ENCODE data around the gene BLOC1S4.
"Not testable (repeated sequence)": the region's sequence is repeated elsewhere in the genome, so short reads cannot be mapped to it uniquely, and the experiment has no call there.

The BLOC1S4 gene

GRCh38 chr4:6754481-6755087, 38.6 kb downstream of the BLOC1S4 start:
- DNase-seq (ENCODE audit: extremely low read depth, low read depth) = no peak
- H3K4me3 ChIP-seq (replicated peaks; ENCODE audit: low read depth, low read length) = no peak overlapping the region
- TF ChIP-seq CTCF (IDR thresholded peaks at IDR 0.05; ENCODE audit: low read depth, low read length, missing control alignments) = no peak

GRCh38 chr4:6755088-6755753, 39.2 kb downstream of the BLOC1S4 start:
- H3K4me3 ChIP-seq (replicated peaks; ENCODE audit: low read depth, low read length) = no peak overlapping the region
- DNase-seq (ENCODE audit: extremely low read depth, low read depth) = no peak
- TF ChIP-seq CTCF (IDR thresholded peaks at IDR 0.05; ENCODE audit: low read depth, low read length, missing control alignments) = no peak

GRCh38 chr4:6756345-6756744, 40.4 kb downstream of the BLOC1S4 start:
- DNase-seq (ENCODE audit: extremely low read depth, low read depth); H3K4me3 ChIP-seq (replicated peaks; ENCODE audit: low read depth, low read length): not testable (repeated sequence)

- no peak overlapping the region for H3K4me3 ChIP-seq (replicated peaks; ENCODE audit: low read depth, low read length)
- no peak for TF ChIP-seq CTCF (IDR thresholded peaks at IDR 0.05; ENCODE audit: low read depth, low read length, missing control alignments)
Measured at GRCh38 chr4:6758728-6759127, 42.8 kb downstream of the BLOC1S4 start.

GRCh38 chr4:6760865-6761264, 44.9 kb downstream of the BLOC1S4 start:
- H3K4me3 ChIP-seq (replicated peaks; ENCODE audit: low read depth, low read length) = no peak overlapping the region
- no peak for TF ChIP-seq CTCF (IDR thresholded peaks at IDR 0.05; ENCODE audit: low read depth, low read length, missing control alignments)
- no peak for DNase-seq (ENCODE audit: extremely low read depth, low read depth)

More at GRCh38 chr4:6758728-6759127, 42.8 kb downstream of the BLOC1S4 start:
- DNase-seq (ENCODE audit: extremely low read depth, low read depth) = no peak

GRCh38 chr4:6761649-6762615, 46.0 kb downstream of the BLOC1S4 start:
- no peak for DNase-seq (ENCODE audit: extremely low read depth, low read depth)
- no peak overlapping the region for H3K4me3 ChIP-seq (replicated peaks; ENCODE audit: low read depth, low read length)
- no peak for TF ChIP-seq CTCF (IDR thresholded peaks at IDR 0.05; ENCODE audit: low read depth, low read length, missing control alignments)

GRCh38 chr4:6763330-6763851, 47.4 kb downstream of the BLOC1S4 start:
- H3K4me3 ChIP-seq (replicated peaks; ENCODE audit: low read depth, low read length) = no peak overlapping the region
- DNase-seq (ENCODE audit: extremely low read depth, low read depth) = no peak
- no peak for TF ChIP-seq CTCF (IDR thresholded peaks at IDR 0.05; ENCODE audit: low read depth, low read length, missing control alignments)

Measured in HFF-Myc (cell line).